Mucosa of stomach (tissue), 1 donor: Measurements from ENCODE around the gene ARGFX.

Experiments
- H3K27me3 ChIP-seq: one replicate; pipeline ENCODE4 v1.7.0; 2013; ENCODE audit warnings: mild to moderate bottlenecking, low read length; ENCODE audit not compliant: control insufficient read depth, insufficient read depth
- H3K36me3 ChIP-seq: one replicate; pipeline ENCODE4 v1.7.0; 2013; ENCODE audit warnings: low read length; ENCODE audit not compliant: control insufficient read depth, insufficient read depth
- H3K4me1 ChIP-seq: one replicate; pipeline ENCODE4 v1.7.0; 2013; ENCODE audit warnings: mild to moderate bottlenecking, low read length; ENCODE audit not compliant: control insufficient read depth, insufficient read depth
- H3K4me3 ChIP-seq: one replicate; pipeline ENCODE4 v1.7.0; 2013; ENCODE audit warnings: low read length
- H3K9ac ChIP-seq: one replicate; pipeline ENCODE4 v1.7.0; 2013; ENCODE audit warnings: mild to moderate bottlenecking, low read length, moderate library complexity
- H3K9me3 ChIP-seq: one replicate; pipeline ENCODE4 v1.7.0; 2013; ENCODE audit warnings: mild to moderate bottlenecking, low read length, moderate library complexity; ENCODE audit not compliant: control insufficient read depth
- donor health status: Pancreatic carcinoma.

Gene ARGFX

DNA sequence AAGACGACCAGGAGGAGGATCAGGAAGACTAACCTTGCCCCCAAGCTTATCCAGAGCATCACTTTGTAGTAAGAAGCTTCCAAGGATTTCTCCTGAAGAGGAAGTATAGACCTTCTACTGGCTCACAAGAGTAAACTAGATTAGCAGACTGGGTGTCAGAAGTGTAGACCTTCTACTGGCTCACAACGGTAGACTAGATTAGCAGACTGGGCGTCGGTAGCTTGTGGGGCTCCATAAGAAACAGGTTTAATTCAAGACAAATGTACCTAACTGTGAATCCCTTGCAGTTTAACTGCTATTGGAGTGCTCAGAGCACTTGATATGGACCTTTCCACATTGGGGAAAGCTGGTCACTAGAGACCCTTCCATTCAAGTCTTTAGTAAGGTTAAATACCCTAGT, 38.4 kb downstream of the ARGFX start:
- Histone ChIP-seq H3K4me1 (no peaks in the 10 kb centered on the region), H3K9ac (no peak overlapping the region), H3K4me3 (no peak overlapping the region), H3K27me3 (no peaks in the 10 kb centered on the region), H3K9me3 (no peaks in the 10 kb centered on the region), H3K36me3 (no peaks in the 10 kb centered on the region)
